ENCODE data around the gene TBL3. TPM values are rescaled to one million over a fixed set of nuclear protein-coding genes. Genes with fewer than 3 reads are reported as not detected.

TBL3 gene
- total and polyA plus RNA-seq, 9 of the 15 experiments (the other 6 are each of a cell fraction or from before 2014, with no cell fraction given), result 0.97 to 117 (median 24.5) TPM

DNA sequence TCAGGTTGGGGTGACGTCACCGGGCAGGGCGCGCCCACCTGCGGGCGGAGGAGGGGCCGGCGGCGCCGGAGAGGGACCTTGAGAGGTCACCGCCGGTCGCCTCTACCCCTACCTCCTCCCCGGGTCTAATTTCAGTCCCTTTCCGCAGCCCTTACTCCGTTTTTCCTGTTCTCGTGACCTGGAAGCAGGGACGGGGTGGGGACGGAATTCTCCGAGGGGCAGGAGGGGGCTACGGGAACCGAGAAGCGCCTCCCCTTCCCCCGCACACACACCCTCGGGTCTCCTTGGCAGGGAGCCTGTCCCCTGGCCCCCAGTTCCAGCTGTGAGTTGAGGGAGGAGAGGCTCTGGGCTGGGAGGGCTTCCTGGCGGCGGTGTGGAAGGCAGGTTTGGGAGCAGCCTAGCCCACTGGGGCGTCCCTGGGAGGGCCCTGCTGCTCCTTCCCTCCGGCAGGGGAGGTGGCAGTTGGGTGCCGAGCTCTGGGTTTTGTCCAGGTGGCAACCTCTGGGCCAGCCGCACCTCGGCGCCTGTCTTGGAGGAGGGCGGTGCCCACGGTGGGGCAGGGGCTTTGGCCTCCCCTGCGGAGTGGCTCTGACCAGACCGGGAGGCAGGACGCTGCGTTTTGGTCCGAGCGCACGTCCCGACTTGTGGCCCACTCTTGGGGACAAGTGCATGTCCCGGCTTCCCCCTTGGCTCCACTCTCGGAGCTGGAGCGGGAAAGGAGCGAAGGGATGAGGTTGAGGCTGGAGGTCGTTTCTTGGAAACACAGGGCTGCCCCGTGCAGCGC, 18.7 kb downstream of the TBL3 start (continued):
- peak; percentile 14 for TF ChIP-seq HMGN3 (IDR thresholded peaks at IDR 0.05; ENCODE audit: borderline replicate concordance, extremely low read depth, insufficient read length, low read depth, low read length)
- TF ChIP-seq ZKSCAN3 (CRISPR knock-in tag; IDR thresholded peaks at IDR 0.05), result no peak
- peak; percentile 20; the same call in 1 of the 2 replicates for TF ChIP-seq POLR2G (IDR thresholded peaks at IDR 0.05; ENCODE audit: low read depth, low read length)
- TF ChIP-seq, protein P1, sequence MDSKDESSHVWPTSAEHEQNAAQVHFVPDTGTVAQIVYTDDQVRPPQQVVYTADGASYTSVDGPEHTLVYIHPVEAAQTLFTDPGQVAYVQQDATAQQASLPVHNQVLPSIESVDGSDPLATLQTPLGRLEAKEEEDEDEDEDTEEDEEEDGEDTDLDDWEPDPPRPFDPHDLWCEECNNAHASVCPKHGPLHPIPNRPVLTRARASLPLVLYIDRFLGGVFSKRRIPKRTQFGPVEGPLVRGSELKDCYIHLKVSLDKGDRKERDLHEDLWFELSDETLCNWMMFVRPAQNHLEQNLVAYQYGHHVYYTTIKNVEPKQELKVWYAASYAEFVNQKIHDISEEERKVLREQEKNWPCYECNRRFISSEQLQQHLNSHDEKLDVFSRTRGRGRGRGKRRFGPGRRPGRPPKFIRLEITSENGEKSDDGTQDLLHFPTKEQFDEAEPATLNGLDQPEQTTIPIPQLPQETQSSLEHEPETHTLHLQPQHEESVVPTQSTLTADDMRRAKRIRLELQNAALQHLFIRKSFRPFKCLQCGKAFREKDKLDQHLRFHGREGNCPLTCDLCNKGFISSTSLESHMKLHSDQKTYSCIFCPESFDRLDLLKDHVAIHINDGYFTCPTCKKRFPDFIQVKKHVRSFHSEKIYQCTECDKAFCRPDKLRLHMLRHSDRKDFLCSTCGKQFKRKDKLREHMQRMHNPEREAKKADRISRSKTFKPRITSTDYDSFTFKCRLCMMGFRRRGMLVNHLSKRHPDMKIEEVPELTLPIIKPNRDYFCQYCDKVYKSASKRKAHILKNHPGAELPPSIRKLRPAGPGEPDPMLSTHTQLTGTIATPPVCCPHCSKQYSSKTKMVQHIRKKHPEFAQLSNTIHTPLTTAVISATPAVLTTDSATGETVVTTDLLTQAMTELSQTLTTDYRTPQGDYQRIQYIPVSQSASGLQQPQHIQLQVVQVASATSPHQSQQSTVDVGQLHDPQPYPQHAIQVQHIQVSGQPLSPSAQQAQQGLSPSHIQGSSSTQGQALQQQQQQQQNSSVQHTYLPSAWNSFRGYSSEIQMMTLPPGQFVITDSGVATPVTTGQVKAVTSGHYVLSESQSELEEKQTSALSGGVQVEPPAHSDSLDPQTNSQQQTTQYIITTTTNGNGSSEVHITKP (IDR thresholded peaks at IDR 0.05; ENCODE audit: partially characterized antibody), result peak; percentile 88
- 0 out of 2 replicates have a peak, but pooled peaks have one; percentile 53 for TF ChIP-seq KAT7 (CRISPR knock-in tag; IDR thresholded peaks at IDR 0.05; ENCODE audit: borderline replicate concordance)
- TF ChIP-seq JUND (IDR thresholded peaks at IDR 0.05; ENCODE audit: borderline replicate concordance, low read depth, low read length), result peak; percentile 89
- peak; percentile 75; the same call in 1 of the 3 replicates for TF ChIP-seq JUND (tag; IDR thresholded peaks at IDR 0.05; ENCODE audit: borderline replicate concordance, low read depth, low read length)
- peak in 1 of 2 experiments; percentile 38; a peak in 1 of 4 replicates for TF ChIP-seq MAZ (CRISPR knock-in tag; conservative IDR thresholded peaks at IDR 0.05 in 1 of 2, IDR thresholded peaks at IDR 0.05 in 1 of 2)
- peak; percentile 91; the same call in 1 of the 2 replicates for TF ChIP-seq ZBTB7A (IDR thresholded peaks at IDR 0.05; ENCODE audit: borderline replicate concordance, control insufficient read depth, low read depth, low read length)
- TF ChIP-seq, protein P2, sequence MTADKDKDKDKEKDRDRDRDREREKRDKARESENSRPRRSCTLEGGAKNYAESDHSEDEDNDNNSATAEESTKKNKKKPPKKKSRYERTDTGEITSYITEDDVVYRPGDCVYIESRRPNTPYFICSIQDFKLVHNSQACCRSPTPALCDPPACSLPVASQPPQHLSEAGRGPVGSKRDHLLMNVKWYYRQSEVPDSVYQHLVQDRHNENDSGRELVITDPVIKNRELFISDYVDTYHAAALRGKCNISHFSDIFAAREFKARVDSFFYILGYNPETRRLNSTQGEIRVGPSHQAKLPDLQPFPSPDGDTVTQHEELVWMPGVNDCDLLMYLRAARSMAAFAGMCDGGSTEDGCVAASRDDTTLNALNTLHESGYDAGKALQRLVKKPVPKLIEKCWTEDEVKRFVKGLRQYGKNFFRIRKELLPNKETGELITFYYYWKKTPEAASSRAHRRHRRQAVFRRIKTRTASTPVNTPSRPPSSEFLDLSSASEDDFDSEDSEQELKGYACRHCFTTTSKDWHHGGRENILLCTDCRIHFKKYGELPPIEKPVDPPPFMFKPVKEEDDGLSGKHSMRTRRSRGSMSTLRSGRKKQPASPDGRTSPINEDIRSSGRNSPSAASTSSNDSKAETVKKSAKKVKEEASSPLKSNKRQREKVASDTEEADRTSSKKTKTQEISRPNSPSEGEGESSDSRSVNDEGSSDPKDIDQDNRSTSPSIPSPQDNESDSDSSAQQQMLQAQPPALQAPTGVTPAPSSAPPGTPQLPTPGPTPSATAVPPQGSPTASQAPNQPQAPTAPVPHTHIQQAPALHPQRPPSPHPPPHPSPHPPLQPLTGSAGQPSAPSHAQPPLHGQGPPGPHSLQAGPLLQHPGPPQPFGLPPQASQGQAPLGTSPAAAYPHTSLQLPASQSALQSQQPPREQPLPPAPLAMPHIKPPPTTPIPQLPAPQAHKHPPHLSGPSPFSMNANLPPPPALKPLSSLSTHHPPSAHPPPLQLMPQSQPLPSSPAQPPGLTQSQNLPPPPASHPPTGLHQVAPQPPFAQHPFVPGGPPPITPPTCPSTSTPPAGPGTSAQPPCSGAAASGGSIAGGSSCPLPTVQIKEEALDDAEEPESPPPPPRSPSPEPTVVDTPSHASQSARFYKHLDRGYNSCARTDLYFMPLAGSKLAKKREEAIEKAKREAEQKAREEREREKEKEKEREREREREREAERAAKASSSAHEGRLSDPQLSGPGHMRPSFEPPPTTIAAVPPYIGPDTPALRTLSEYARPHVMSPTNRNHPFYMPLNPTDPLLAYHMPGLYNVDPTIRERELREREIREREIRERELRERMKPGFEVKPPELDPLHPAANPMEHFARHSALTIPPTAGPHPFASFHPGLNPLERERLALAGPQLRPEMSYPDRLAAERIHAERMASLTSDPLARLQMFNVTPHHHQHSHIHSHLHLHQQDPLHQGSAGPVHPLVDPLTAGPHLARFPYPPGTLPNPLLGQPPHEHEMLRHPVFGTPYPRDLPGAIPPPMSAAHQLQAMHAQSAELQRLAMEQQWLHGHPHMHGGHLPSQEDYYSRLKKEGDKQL (CRISPR knock-in tag; IDR thresholded peaks at IDR 0.05; ENCODE audit: borderline replicate concordance), result 0 out of 2 replicates have a peak, but pooled peaks have one; percentile 81
- TF ChIP-seq, protein P3, sequence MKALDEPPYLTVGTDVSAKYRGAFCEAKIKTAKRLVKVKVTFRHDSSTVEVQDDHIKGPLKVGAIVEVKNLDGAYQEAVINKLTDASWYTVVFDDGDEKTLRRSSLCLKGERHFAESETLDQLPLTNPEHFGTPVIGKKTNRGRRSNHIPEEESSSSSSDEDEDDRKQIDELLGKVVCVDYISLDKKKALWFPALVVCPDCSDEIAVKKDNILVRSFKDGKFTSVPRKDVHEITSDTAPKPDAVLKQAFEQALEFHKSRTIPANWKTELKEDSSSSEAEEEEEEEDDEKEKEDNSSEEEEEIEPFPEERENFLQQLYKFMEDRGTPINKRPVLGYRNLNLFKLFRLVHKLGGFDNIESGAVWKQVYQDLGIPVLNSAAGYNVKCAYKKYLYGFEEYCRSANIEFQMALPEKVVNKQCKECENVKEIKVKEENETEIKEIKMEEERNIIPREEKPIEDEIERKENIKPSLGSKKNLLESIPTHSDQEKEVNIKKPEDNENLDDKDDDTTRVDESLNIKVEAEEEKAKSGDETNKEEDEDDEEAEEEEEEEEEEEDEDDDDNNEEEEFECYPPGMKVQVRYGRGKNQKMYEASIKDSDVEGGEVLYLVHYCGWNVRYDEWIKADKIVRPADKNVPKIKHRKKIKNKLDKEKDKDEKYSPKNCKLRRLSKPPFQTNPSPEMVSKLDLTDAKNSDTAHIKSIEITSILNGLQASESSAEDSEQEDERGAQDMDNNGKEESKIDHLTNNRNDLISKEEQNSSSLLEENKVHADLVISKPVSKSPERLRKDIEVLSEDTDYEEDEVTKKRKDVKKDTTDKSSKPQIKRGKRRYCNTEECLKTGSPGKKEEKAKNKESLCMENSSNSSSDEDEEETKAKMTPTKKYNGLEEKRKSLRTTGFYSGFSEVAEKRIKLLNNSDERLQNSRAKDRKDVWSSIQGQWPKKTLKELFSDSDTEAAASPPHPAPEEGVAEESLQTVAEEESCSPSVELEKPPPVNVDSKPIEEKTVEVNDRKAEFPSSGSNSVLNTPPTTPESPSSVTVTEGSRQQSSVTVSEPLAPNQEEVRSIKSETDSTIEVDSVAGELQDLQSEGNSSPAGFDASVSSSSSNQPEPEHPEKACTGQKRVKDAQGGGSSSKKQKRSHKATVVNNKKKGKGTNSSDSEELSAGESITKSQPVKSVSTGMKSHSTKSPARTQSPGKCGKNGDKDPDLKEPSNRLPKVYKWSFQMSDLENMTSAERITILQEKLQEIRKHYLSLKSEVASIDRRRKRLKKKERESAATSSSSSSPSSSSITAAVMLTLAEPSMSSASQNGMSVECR (CRISPR knock-in tag; IDR thresholded peaks at IDR 0.05), result 0 out of 2 replicates have a peak, but pooled peaks have one; percentile 51
